Iris pigment epithelial cell (primary cell): ENCODE measurements around the gene KCNB1.

Experiments
- DNase-seq: peaks from one replicate; pipeline ENCODE4 v3.0.0-alpha.2; 2011; ENCODE audit warnings: low read depth

Gene KCNB1

GRCh38 chr20:49482621-49483017, at the start of gene KCNB1:
KCNB1 (minus strand) TSS chr20:49482668; CDS start chr20:49482480, 188 bp downstream.
- DNase-seq: peak; percentile 21

- no peak for DNase-seq
These were observed 47.0 kb upstream of the KCNB1 start for GRCh38 chr20:49529470-49529869.

GRCh38 chr20:49526568-49526967, 44.1 kb upstream of the KCNB1 start:
- DNase-seq: no peak

GRCh38 chr20:49526056-49526455, 43.6 kb upstream of the KCNB1 start:
- no peak for DNase-seq

- DNase-seq: no peak
These were observed 41.4 kb upstream of the KCNB1 start for GRCh38 chr20:49523767-49524360.

- no peak for DNase-seq
These were observed 38.9 kb upstream of the KCNB1 start for GRCh38 chr20:49521356-49521755.

- DNase-seq: no peak
These were observed 37.4 kb upstream of the KCNB1 start for GRCh38 chr20:49519777-49520359.

- no peak for DNase-seq
These were observed 36.8 kb upstream of the KCNB1 start for GRCh38 chr20:49519212-49519712.

- no peak for DNase-seq
These were observed 36.1 kb upstream of the KCNB1 start for GRCh38 chr20:49518576-49518975.

GRCh38 chr20:49517805-49518100, 35.3 kb upstream of the KCNB1 start:
- no peak for DNase-seq

- no peak for DNase-seq
These were observed 34.7 kb upstream of the KCNB1 start for GRCh38 chr20:49516916-49517804.

- no peak for DNase-seq
These were observed 33.1 kb upstream of the KCNB1 start for GRCh38 chr20:49515586-49515985.

- no peak for DNase-seq
These were observed 31.0 kb upstream of the KCNB1 start for GRCh38 chr20:49513517-49513916.

GRCh38 chr20:49513009-49513408, 30.5 kb upstream of the KCNB1 start:
- no peak for DNase-seq

GRCh38 chr20:49511788-49512525, 29.5 kb upstream of the KCNB1 start:
- no peak for DNase-seq

- peak; percentile 93 for DNase-seq
These were observed 28.2 kb upstream of the KCNB1 start for GRCh38 chr20:49510562-49511122.

GRCh38 chr20:49508435-49509199, 26.1 kb upstream of the KCNB1 start:
- peak; percentile 43 for DNase-seq

GRCh38 chr20:49507741-49508434, 25.4 kb upstream of the KCNB1 start:
- DNase-seq: no peak

GRCh38 chr20:49505518-49505917, 23.1 kb upstream of the KCNB1 start:
- peak; percentile 68 for DNase-seq

GRCh38 chr20:49503176-49503575, 20.7 kb upstream of the KCNB1 start:
- no peak for DNase-seq

GRCh38 chr20:49501917-49502316, 19.4 kb upstream of the KCNB1 start:
- DNase-seq: peak; percentile 46
